ENCODE data around the gene SPTBN1.
"Not testable (repeated sequence)": the region's sequence is repeated elsewhere in the genome, so short reads cannot be mapped to it uniquely, and the experiment has no call there.

SPTBN1 gene

GRCh38 chr2:54514822-54515569 is 58.9 kb downstream of the SPTBN1 start:
- Histone ChIP-seq H3K36me3 (no peaks in the 10 kb centered on the region), H3K4me1 (peaks cover 0 to 43% (median 14%) of the 10 kb centered on the region in 4 donors), H3K4me3 (no peak overlapping the region), H3K27me3 (no peaks in the 10 kb centered on the region), H3K27ac (no peak overlapping the region), H3K9me3 (no peaks in the 10 kb centered on the region)
- TF ChIP-seq CTCF (IDR thresholded peaks at IDR 0.05), result no peak
- intact Hi-C loops (cut with DNase I; ENCODE audit: low total_unique reads), result no loop called here
- no peak for DNase-seq

- DNase-seq, result no peak
- Histone ChIP-seq H3K4me3 (no peak overlapping the region), H3K4me1 (peaks cover 0 to 45% (median 15%) of the 10 kb centered on the region in 4 donors), H3K9me3 (no peaks in the 10 kb centered on the region), H3K27me3 (no peaks in the 10 kb centered on the region), H3K36me3 (no peaks in the 10 kb centered on the region), H3K27ac (no peak overlapping the region)
- TF ChIP-seq CTCF (IDR thresholded peaks at IDR 0.05), result no peak
- intact Hi-C loops (cut with DNase I; ENCODE audit: low total_unique reads), result no loop called here
Observed at GRCh38 chr2:54516842-54517241, 60.7 kb downstream of the SPTBN1 start.

- H3K27ac ChIP-seq; H3K27me3 ChIP-seq; H3K9me3 ChIP-seq; intact Hi-C loops (cut with DNase I; ENCODE audit: low total_unique reads); DNase-seq; H3K36me3 ChIP-seq; H3K4me3 ChIP-seq: not testable (repeated sequence)
- peaks cover 0 to 40% (median 11%) of the 10 kb centered on the region in 4 donors for H3K4me1 ChIP-seq
Observed at GRCh38 chr2:54518016-54518415, 61.9 kb downstream of the SPTBN1 start.

- Histone ChIP-seq H3K9me3 (no peaks in the 10 kb centered on the region), H3K27ac (no peak overlapping the region), H3K4me1 (peaks cover 0 to 36% (median 10%) of the 10 kb centered on the region in 4 donors), H3K36me3 (no peaks in the 10 kb centered on the region), H3K27me3 (no peaks in the 10 kb centered on the region), H3K4me3 (no peak overlapping the region)
- no peak for TF ChIP-seq CTCF (IDR thresholded peaks at IDR 0.05)
- intact Hi-C loops (cut with DNase I; ENCODE audit: low total_unique reads), result no loop called here
- DNase-seq, result no peak
Observed at GRCh38 chr2:54518430-54518829, 62.3 kb downstream of the SPTBN1 start.

GRCh38 chr2:54519841-54520459 is 63.8 kb downstream of the SPTBN1 start:
- TF ChIP-seq CTCF (IDR thresholded peaks at IDR 0.05), result no peak
- no peaks in the 10 kb centered on the region for H3K27me3 ChIP-seq
- no peak overlapping the region for H3K4me3 ChIP-seq
- H3K36me3 ChIP-seq, result no peaks in the 10 kb centered on the region
- no peaks in the 10 kb centered on the region for H3K9me3 ChIP-seq
- H3K27ac ChIP-seq, result no peak overlapping the region
- peaks cover 0 to 48% (median 20%) of the 10 kb centered on the region in 4 donors for H3K4me1 ChIP-seq
- DNase-seq, result no peak
- intact Hi-C loops (cut with DNase I; ENCODE audit: low total_unique reads), result loop anchor here (10.0 kb wide), 1 partner anchor 185 kb away; no protein-coding TSS in a partner anchor

GRCh38 chr2:54520687-54521086 is 64.6 kb downstream of the SPTBN1 start:
- Histone ChIP-seq H3K9me3 (no peaks in the 10 kb centered on the region), H3K27me3 (no peaks in the 10 kb centered on the region), H3K4me3 (no peak overlapping the region), H3K4me1 (peaks cover 0 to 53% (median 22%) of the 10 kb centered on the region in 4 donors), H3K27ac (no peak overlapping the region), H3K36me3 (no peaks in the 10 kb centered on the region)
- DNase-seq, result no peak
- no peak for TF ChIP-seq CTCF (IDR thresholded peaks at IDR 0.05)
- intact Hi-C loops (cut with DNase I; ENCODE audit: low total_unique reads), result loop anchor here (10.0 kb wide), 1 partner anchor 184 kb away; no protein-coding TSS in a partner anchor

Data from tibial artery (tissue), 4 donors.